ENCODE data around the gene RDH12. TPM values are rescaled to one million over a fixed set of nuclear protein-coding genes. Genes with fewer than 3 reads are reported as not detected.

The RDH12 gene
- total RNA-seq, 1 experiment from 2014 or later: 0.27 TPM

DNA sequence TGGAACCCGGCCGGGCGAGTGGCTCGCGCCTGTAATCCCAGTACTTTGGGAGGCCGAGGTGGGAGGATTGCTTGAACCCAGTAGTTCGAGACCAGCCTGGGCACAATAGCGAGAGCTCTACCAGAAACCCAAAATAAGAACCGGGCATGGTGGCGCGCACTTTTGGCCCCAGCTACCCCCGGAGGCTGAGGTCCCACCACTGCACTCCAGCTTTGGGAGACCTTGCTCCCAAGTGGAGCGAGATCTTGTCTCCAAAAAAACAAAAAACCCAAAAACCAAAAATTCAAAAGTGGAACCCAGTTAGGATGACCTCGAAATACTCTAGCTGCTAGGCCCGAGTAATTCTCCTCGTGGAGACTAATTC is 26.5 kb upstream of the RDH12 start:
- no peaks in the 10 kb centered on the region for H3K9me3 ChIP-seq (ENCODE audit: control insufficient read depth in 1 of 2, insufficient read depth in 1 of 2, low read depth in 1 of 2, low read length in 2 of 2)
- peaks cover 4 to 19% of the 10 kb centered on the region in 2 experiments for H3K4me1 ChIP-seq (ENCODE audit: control insufficient read depth in 1 of 2, insufficient read depth in 2 of 2, low read length in 2 of 2)
- BruUV-seq (replicated peaks): TSS peak; percentile 79
- peaks cover 14% of the 10 kb centered on the region in 2 experiments; a peak in 3 of 4 replicates for H3K36me3 ChIP-seq (ENCODE audit: control insufficient read depth in 1 of 2, insufficient read depth in 2 of 2, low read length in 2 of 2)
- H3K4me3 ChIP-seq (replicated peaks in 1 of 2; ENCODE audit: low read depth in 1 of 2, low read length in 2 of 2): peak overlapping the region; percentile 68 to 80
- H4K20me1 ChIP-seq (ENCODE audit: insufficient read depth): no peaks in the 10 kb centered on the region
- no peak overlapping the region for H2AFZ ChIP-seq (ENCODE audit: low read depth, low read length, poor library complexity, severe bottlenecking)
- POLR2A ChIA-PET: interaction anchor here (1.1 kb wide), 1 partner anchor 20 kb away, joined by 3 read pairs; the partner anchor contains the start of gene RDH11
- peak overlapping the region; percentile 94 for H3K27ac ChIP-seq (ENCODE audit: low read depth, low read length)
- DNase-seq (ENCODE audit: low read depth, low spot score) (no peak), ATAC-seq (no peak)
- H3K9ac ChIP-seq (ENCODE audit: low read length): peak overlapping the region; percentile 80
- H3K9me2 ChIP-seq (ENCODE audit: insufficient read depth): no peaks in the 10 kb centered on the region
- RAD21 ChIA-PET (ENCODE audit: low non-redundant PET in 1 of 2, low total read pairs in 2 of 2, uncharacterized antibody in 2 of 2, unreplicated experiment in 2 of 2): no interaction called here
- peaks cover 44% of the 10 kb centered on the region for H3K79me2 ChIP-seq (ENCODE audit: insufficient read depth, low read length)
- CTCF ChIA-PET: interaction anchor here (2.5 kb wide), 1 partner anchor 29 kb away, joined by 13 read pairs; no protein-coding TSS in a partner anchor
- H3K27me3 ChIP-seq (ENCODE audit: insufficient read depth, low read length): no peaks in the 10 kb centered on the region
- TF ChIP-seq CBX3 (IDR thresholded peaks at IDR 0.05; ENCODE audit: low read depth): no peak
- no peak for TF ChIP-seq RAD21 (IDR thresholded peaks at IDR 0.05; ENCODE audit: low read depth)
- TF ChIP-seq EGR1 (IDR thresholded peaks at IDR 0.05; ENCODE audit: low read depth): no peak
- no peak for TF ChIP-seq POLR2A (IDR thresholded peaks at IDR 0.05; ENCODE audit: borderline replicate concordance, extremely low read depth, insufficient read depth, insufficient read length)
- intact Hi-C loops (cut with micrococcal nuclease): no loop called here
- peak overlapping the region; percentile 83 for H3K4me2 ChIP-seq (ENCODE audit: low read length)

- no peak overlapping the region for H3K9ac ChIP-seq (ENCODE audit: low read length)
- TF ChIP-seq YY1 (IDR thresholded peaks at IDR 0.05; ENCODE audit: extremely low read depth, insufficient replicate concordance, low read depth, low read length) (no peak), MAX (IDR thresholded peaks at IDR 0.05) (no peak), POLR2AphosphoS5 (IDR thresholded peaks at IDR 0.05; ENCODE audit: low read depth, low read length) (no peak), REST (IDR thresholded peaks at IDR 0.05; ENCODE audit: low read depth) (no peak), ZFX (IDR thresholded peaks at IDR 0.05) (no peak), TCF7L2 (IDR thresholded peaks at IDR 0.05; ENCODE audit: borderline replicate concordance, extremely low read depth, insufficient read depth, insufficient read length) (no peak), CTCF (IDR thresholded peaks at IDR 0.05 in 2 of 3, conservative IDR thresholded peaks at IDR 0.05 in 1 of 3; ENCODE audit: borderline replicate concordance in 1 of 3, insufficient read depth in 1 of 3, low read depth in 2 of 3, low read length in 2 of 3) (no peak), ZNF274 (IDR thresholded peaks at IDR 0.05; ENCODE audit: low read depth, low read length) (no peak)
These were observed 22.7 kb upstream of the RDH12 start for GRCh38 chr14:67679006-67679405.

More at GRCh38 chr14:67679006-67679405, 22.7 kb upstream of the RDH12 start:
- ChIA-PET RAD21 (ENCODE audit: low non-redundant PET in 1 of 2, low total read pairs in 2 of 2, uncharacterized antibody in 2 of 2, unreplicated experiment in 2 of 2) (no interaction called here), POLR2A (no interaction called here), CTCF (no interaction called here)
- Histone ChIP-seq H3K9me2 (ENCODE audit: insufficient read depth) (no peaks in the 10 kb centered on the region), H3K36me3 (ENCODE audit: control insufficient read depth in 1 of 2, insufficient read depth in 2 of 2, low read length in 2 of 2) (peaks cover 21 to 37% of the 10 kb centered on the region in 2 experiments), H3K4me3 (replicated peaks in 1 of 2; ENCODE audit: low read depth in 1 of 2, low read length in 2 of 2) (no peak overlapping the region), H3K27me3 (ENCODE audit: insufficient read depth, low read length) (no peaks in the 10 kb centered on the region), H2AFZ (ENCODE audit: low read depth, low read length, poor library complexity, severe bottlenecking) (no peak overlapping the region), H4K20me1 (ENCODE audit: insufficient read depth) (no peaks in the 10 kb centered on the region), H3K4me2 (ENCODE audit: low read length) (no peak overlapping the region), H3K79me2 (ENCODE audit: insufficient read depth, low read length) (peaks cover 20% of the 10 kb centered on the region), H3K27ac (ENCODE audit: low read depth, low read length) (no peak overlapping the region), H3K4me1 (ENCODE audit: control insufficient read depth in 1 of 2, insufficient read depth in 2 of 2, low read length in 2 of 2) (peaks cover 0 to 8% of the 10 kb centered on the region in 2 experiments; a peak in 2 of 4 replicates), H3K9me3 (ENCODE audit: control insufficient read depth in 1 of 2, insufficient read depth in 1 of 2, low read depth in 1 of 2, low read length in 2 of 2) (no peaks in the 10 kb centered on the region)
- ATAC-seq (no peak), DNase-seq (ENCODE audit: low read depth, low spot score) (no peak)
- intact Hi-C loops (cut with micrococcal nuclease): no loop called here
- no TSS peak for BruUV-seq (replicated peaks)
